ENCODE results near the gene CCZ1. TPM values are rescaled to one million over a fixed set of nuclear protein-coding genes. Genes with fewer than 3 reads are reported as not detected.
"Not testable (repeated sequence)": the region's sequence is repeated elsewhere in the genome, so short reads cannot be mapped to it uniquely, and the experiment has no call there.

CCZ1 gene
- total RNA-seq, 2 donors from 2014 or later = 121 to 138 TPM

- Histone ChIP-seq H3K4me3 (ENCODE audit: low read length) (no peak overlapping the region), H3K9ac (ENCODE audit: extremely low read depth, low read length, poor library complexity, severe bottlenecking) (no peak overlapping the region), H3K27ac (ENCODE audit: low read depth, low read length) (no peak overlapping the region), H3K4me1 (ENCODE audit: control insufficient read depth, insufficient read depth, low read length) (no peaks in the 10 kb centered on the region), H3K27me3 (ENCODE audit: control insufficient read depth, insufficient read depth, low read length, poor library complexity, severe bottlenecking) (no peaks in the 10 kb centered on the region), H3K36me3 (ENCODE audit: control insufficient read depth, insufficient read depth, low read length) (no peaks in the 10 kb centered on the region), H3K9me3 (ENCODE audit: control insufficient read depth, low read length) (no peaks in the 10 kb centered on the region)
- DNase-seq = no peak
- Mint-ChIP-seq H3K9me3 (peaks cover 4% of the 10 kb centered on the region), H3K36me3 (ENCODE audit: low read depth) (no peaks in the 10 kb centered on the region), H3K27ac (peak overlapping the region; percentile 13), H3K4me1 (no peaks in the 10 kb centered on the region), H3K27me3 (ENCODE audit: insufficient read depth) (no peaks in the 10 kb centered on the region), H3K4me3 (no peak overlapping the region)
- WGBS, 2 experiments (ENCODE audit: insufficient coverage in 1 of 2, insufficient read length in 1 of 2) = 83 to 93% methylated on average over 3 to 12 of the region's 13 CpGs
- TF ChIP-seq CTCF (conservative IDR thresholded peaks at IDR 0.05) = no peak
Measured at GRCh38 chr7:5869691-5870090, 28.8 kb upstream of the CCZ1 start.

GRCh38 chr7:5870311-5870710 is 28.2 kb upstream of the CCZ1 start:
- no peaks in the 10 kb centered on the region for H3K27me3 ChIP-seq (ENCODE audit: control insufficient read depth, insufficient read depth, low read length, poor library complexity, severe bottlenecking)
- WGBS, 2 experiments (ENCODE audit: insufficient coverage in 1 of 2, insufficient read length in 1 of 2) = 71 to 79% methylated on average over 2 of the region's 2 CpGs

GRCh38 chr7:5872326-5872725 is 26.2 kb upstream of the CCZ1 start:
- Histone ChIP-seq H3K27me3 (ENCODE audit: control insufficient read depth, insufficient read depth, low read length, poor library complexity, severe bottlenecking) (no peaks in the 10 kb centered on the region), H3K4me3 (ENCODE audit: low read length) (no peak overlapping the region), H3K27ac (ENCODE audit: low read depth, low read length) (peak overlapping the region; percentile 51), H3K9ac (ENCODE audit: extremely low read depth, low read length, poor library complexity, severe bottlenecking) (no peak overlapping the region), H3K4me1 (ENCODE audit: control insufficient read depth, insufficient read depth, low read length) (no peaks in the 10 kb centered on the region), H3K36me3 (ENCODE audit: control insufficient read depth, insufficient read depth, low read length) (no peaks in the 10 kb centered on the region), H3K9me3 (ENCODE audit: control insufficient read depth, low read length) (no peaks in the 10 kb centered on the region)
- TF ChIP-seq CTCF (conservative IDR thresholded peaks at IDR 0.05) = no peak
- 84 to 87% methylated on average over 3 to 7 of the region's 7 CpGs for whole genome bisulfite sequencing, 2 experiments (ENCODE audit: insufficient coverage in 1 of 2, insufficient read length in 1 of 2)
- H3K27ac Mint-ChIP-seq = no peak overlapping the region
- no peaks in the 10 kb centered on the region for H3K27me3 Mint-ChIP-seq (ENCODE audit: insufficient read depth)
- H3K9me3 Mint-ChIP-seq = peaks cover 4% of the 10 kb centered on the region
- H3K4me1 Mint-ChIP-seq = no peaks in the 10 kb centered on the region
- H3K36me3 Mint-ChIP-seq (ENCODE audit: low read depth) = no peaks in the 10 kb centered on the region
- H3K4me3 Mint-ChIP-seq = no peak overlapping the region
- no peak for DNase-seq

More at GRCh38 chr7:5870311-5870710, 28.2 kb upstream of the CCZ1 start:
- Mint-ChIP-seq H3K4me1 (no peaks in the 10 kb centered on the region), H3K27me3 (ENCODE audit: insufficient read depth) (no peaks in the 10 kb centered on the region), H3K27ac (no peak overlapping the region), H3K9me3 (peaks cover 4% of the 10 kb centered on the region), H3K36me3 (ENCODE audit: low read depth) (no peaks in the 10 kb centered on the region), H3K4me3 (no peak overlapping the region)
- no peak for TF ChIP-seq CTCF (conservative IDR thresholded peaks at IDR 0.05)
- no peak for DNase-seq
- Histone ChIP-seq H3K4me1 (ENCODE audit: control insufficient read depth, insufficient read depth, low read length) (no peaks in the 10 kb centered on the region), H3K36me3 (ENCODE audit: control insufficient read depth, insufficient read depth, low read length) (no peaks in the 10 kb centered on the region), H3K9ac (ENCODE audit: extremely low read depth, low read length, poor library complexity, severe bottlenecking) (no peak overlapping the region), H3K27ac (ENCODE audit: low read depth, low read length) (no peak overlapping the region), H3K4me3 (ENCODE audit: low read length) (no peak overlapping the region), H3K9me3 (ENCODE audit: control insufficient read depth, low read length) (no peaks in the 10 kb centered on the region)

GRCh38 chr7:5879591-5879990 is 18.9 kb upstream of the CCZ1 start:
- WGBS, 2 experiments (ENCODE audit: insufficient coverage in 1 of 2, insufficient read length in 1 of 2) = 90 to 94% methylated on average over 2 of the region's 3 CpGs
- H3K27ac ChIP-seq (ENCODE audit: low read depth, low read length); H3K36me3 Mint-ChIP-seq (ENCODE audit: low read depth); H3K36me3 ChIP-seq (ENCODE audit: control insufficient read depth, insufficient read depth, low read length); H3K9me3 Mint-ChIP-seq; H3K4me1 ChIP-seq (ENCODE audit: control insufficient read depth, insufficient read depth, low read length); H3K27me3 ChIP-seq (ENCODE audit: control insufficient read depth, insufficient read depth, low read length, poor library complexity, severe bottlenecking); H3K9me3 ChIP-seq (ENCODE audit: control insufficient read depth, low read length); H3K4me3 ChIP-seq (ENCODE audit: low read length); H3K9ac ChIP-seq (ENCODE audit: extremely low read depth, low read length, poor library complexity, severe bottlenecking); H3K4me1 Mint-ChIP-seq; H3K4me3 Mint-ChIP-seq; DNase-seq; H3K27me3 Mint-ChIP-seq (ENCODE audit: insufficient read depth): not testable (repeated sequence)
- peak overlapping the region; percentile 39 for H3K27ac Mint-ChIP-seq

- H3K4me1 Mint-ChIP-seq; H3K9ac ChIP-seq (ENCODE audit: extremely low read depth, low read length, poor library complexity, severe bottlenecking); H3K4me1 ChIP-seq (ENCODE audit: control insufficient read depth, insufficient read depth, low read length); H3K27me3 Mint-ChIP-seq (ENCODE audit: insufficient read depth); H3K4me3 Mint-ChIP-seq; H3K9me3 Mint-ChIP-seq; H3K27me3 ChIP-seq (ENCODE audit: control insufficient read depth, insufficient read depth, low read length, poor library complexity, severe bottlenecking); H3K4me3 ChIP-seq (ENCODE audit: low read length); H3K9me3 ChIP-seq (ENCODE audit: control insufficient read depth, low read length); H3K36me3 Mint-ChIP-seq (ENCODE audit: low read depth); DNase-seq; H3K27ac ChIP-seq (ENCODE audit: low read depth, low read length); H3K36me3 ChIP-seq (ENCODE audit: control insufficient read depth, insufficient read depth, low read length): not testable (repeated sequence)
- WGBS, 2 experiments (ENCODE audit: insufficient coverage in 1 of 2, insufficient read length in 1 of 2) = 83% methylated on average over 4 to 6 of the region's 6 CpGs
- H3K27ac Mint-ChIP-seq = peak overlapping the region; percentile 61
Measured at GRCh38 chr7:5880106-5880505, 18.4 kb upstream of the CCZ1 start.

All from endodermal cell (in vitro differentiated cells).